Gastroesophageal sphincter (tissue), 4 donors: ENCODE results near the gene DNAI1. TPM values are rescaled to one million over a fixed set of nuclear protein-coding genes. Genes with fewer than 3 reads are reported as not detected.

Experiments used
- ATAC-seq: fragments of 150-250 bp; one replicate; pipeline ENCODE4 v1.9.1; 2016; ENCODE audit warnings: mild to moderate bottlenecking, moderate library complexity
- H3K27ac ChIP-seq, 4 donors: fragments of 200-600 bp; sonication (generic) in 3 of 4; 1 replicate in 3 of 4; 2 replicates in 1 of 4; pipeline ENCODE4 v1.5.1; 2016 to 2019
- H3K27me3 ChIP-seq: fragments of 200-600 bp; sonication (generic); one replicate; pipeline ENCODE4 v1.5.1; 2019
- H3K36me3 ChIP-seq, 2 donors: fragments of 200-600 bp; sonication (generic); one replicate each; pipeline ENCODE4 v1.5.1; 2019; ENCODE audit warnings: control low read depth in 1 of 2
- H3K4me1 ChIP-seq, 3 donors: fragments of 200-600 bp; sonication (generic); 1 replicate in 2 of 3; 2 replicates in 1 of 3; pipeline ENCODE4 v1.5.1; 2016 to 2019; ENCODE audit warnings: control low read depth in 2 of 3
- H3K4me3 ChIP-seq, 2 donors: fragments of 200-600 bp; sonication (generic); one replicate each; pipeline ENCODE4 v1.5.1; 2019; ENCODE audit warnings: mild to moderate bottlenecking in 1 of 2, moderate library complexity in 1 of 2
- H3K9me3 ChIP-seq, 3 donors: fragments of 200-600 bp; sonication (generic); one replicate each; pipeline ENCODE4 v1.5.1; 2017 to 2019; ENCODE audit warnings: control low read depth in 2 of 3
- EP300 ChIP-seq: sonication (generic); formaldehyde crosslinking; IDR thresholded peaks from one replicate; pipeline ENCODE4 v1.6.1; 2017; ENCODE audit warnings: antibody characterized with exemption, mild to moderate bottlenecking
- POLR2A ChIP-seq, 2 donors: fragments of 450-650 bp; IDR thresholded peaks; one replicate each; pipeline ENCODE4 v1.6.1; 2017; ENCODE audit warnings: antibody characterized with exemption in 2 of 2, mild to moderate bottlenecking in 2 of 2, moderate library complexity in 1 of 2
- POLR2AphosphoS5 ChIP-seq: sonication (generic); formaldehyde crosslinking; IDR thresholded peaks from one replicate; pipeline ENCODE4 v1.6.1; 2017; ENCODE audit warnings: antibody characterized with exemption
- WGBS, 2 donors: methylation state at CpG; one replicate each; pipeline ENCODE4 v1.1.5; 2018; ENCODE audit warnings: low coverage in 1 of 2; 5-methylcytosine and 5-hydroxymethylcytosine counted together
- small RNA-seq, 4 donors: library from RNA; depleted of rRNA; stranded (forward); fragments of <200 nt; gene quantifications; one replicate each; pipeline ENCODE3, GENCODE V24; 2016
- total RNA-seq, 4 donors: library from RNA; depleted of rRNA; stranded (reverse); fragments of >200 nt; gene quantifications; one replicate each; pipeline ENCODE4 v1.1.0, GENCODE V29; 2016
- TF ChIP-seq, protein P1 (sequence below), 4 experiments: fragments of 200-600 bp in 2 of 4; fragments of 450-650 bp in 2 of 4; sonication (generic) in 1 of 4; IDR thresholded peaks; one replicate each; pipeline ENCODE4 v1.5.1; 2017 to 2019; ENCODE audit warnings: antibody characterized with exemption in 4 of 4, mild to moderate bottlenecking in 2 of 4, moderate library complexity in 2 of 4

Gene DNAI1
- total RNA-seq, 4 donors from 2014 or later: not detected

DNA sequence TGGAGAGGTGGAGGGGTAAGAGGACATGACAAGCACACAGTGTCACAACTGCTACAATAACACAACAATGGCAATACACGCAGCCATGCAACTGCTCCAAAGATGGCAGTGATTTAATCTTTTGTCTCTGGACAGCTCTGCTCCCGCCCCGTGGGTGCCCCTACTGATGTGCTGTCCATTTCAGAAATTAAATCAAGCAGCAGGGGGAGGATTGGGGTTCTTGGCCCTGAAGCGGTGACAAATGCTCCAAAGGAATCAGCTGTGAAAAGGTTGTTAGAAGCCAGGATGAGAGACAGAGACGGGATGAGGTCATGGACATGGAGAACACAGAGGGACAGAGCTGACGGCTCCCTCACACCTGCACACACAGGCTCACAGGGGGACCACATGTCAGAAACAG, 108.4 kb downstream of the DNAI1 start:
- ATAC-seq: no peak
- Histone ChIP-seq H3K27me3 (peaks cover 54% of the 10 kb centered on the region), H3K4me1 (peaks cover 0 to 21% (median 0%) of the 10 kb centered on the region in 3 donors), H3K4me3 (no peak overlapping the region), H3K36me3 (no peaks in the 10 kb centered on the region), H3K27ac (no peak overlapping the region), H3K9me3 (peaks cover 0 to 2% (median 0%) of the 10 kb centered on the region in 3 donors)
- 83 to 88% methylated on average over 1 to 4 of the region's 6 CpGs for WGBS, 2 donors
- TF ChIP-seq, protein P1, sequence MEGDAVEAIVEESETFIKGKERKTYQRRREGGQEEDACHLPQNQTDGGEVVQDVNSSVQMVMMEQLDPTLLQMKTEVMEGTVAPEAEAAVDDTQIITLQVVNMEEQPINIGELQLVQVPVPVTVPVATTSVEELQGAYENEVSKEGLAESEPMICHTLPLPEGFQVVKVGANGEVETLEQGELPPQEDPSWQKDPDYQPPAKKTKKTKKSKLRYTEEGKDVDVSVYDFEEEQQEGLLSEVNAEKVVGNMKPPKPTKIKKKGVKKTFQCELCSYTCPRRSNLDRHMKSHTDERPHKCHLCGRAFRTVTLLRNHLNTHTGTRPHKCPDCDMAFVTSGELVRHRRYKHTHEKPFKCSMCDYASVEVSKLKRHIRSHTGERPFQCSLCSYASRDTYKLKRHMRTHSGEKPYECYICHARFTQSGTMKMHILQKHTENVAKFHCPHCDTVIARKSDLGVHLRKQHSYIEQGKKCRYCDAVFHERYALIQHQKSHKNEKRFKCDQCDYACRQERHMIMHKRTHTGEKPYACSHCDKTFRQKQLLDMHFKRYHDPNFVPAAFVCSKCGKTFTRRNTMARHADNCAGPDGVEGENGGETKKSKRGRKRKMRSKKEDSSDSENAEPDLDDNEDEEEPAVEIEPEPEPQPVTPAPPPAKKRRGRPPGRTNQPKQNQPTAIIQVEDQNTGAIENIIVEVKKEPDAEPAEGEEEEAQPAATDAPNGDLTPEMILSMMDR (IDR thresholded peaks at IDR 0.05): no peak
- TF ChIP-seq EP300 (no peak), POLR2AphosphoS5 (no peak), POLR2A (IDR thresholded peaks at IDR 0.05) (no peak)

DNA sequence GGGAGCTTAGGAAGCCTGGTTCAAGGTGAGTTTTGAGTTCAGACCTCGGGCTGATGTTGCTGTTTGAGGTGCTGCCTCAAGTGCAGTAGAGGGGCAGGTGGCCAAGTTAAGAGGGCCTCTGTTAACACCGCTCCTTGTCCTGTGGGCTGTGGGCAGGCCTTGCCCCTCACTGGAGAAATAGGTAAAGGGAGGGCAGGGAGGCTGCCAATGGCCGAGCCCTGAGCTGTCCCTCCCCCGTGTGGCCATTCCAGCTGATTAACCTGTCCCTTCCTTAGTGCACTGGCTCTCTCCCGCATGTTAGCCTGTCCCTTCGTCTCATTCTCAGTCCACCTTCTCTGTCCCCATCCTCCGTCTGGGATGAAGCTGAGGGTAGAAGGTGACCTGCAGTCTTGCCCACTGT, 109.5 kb downstream of the DNAI1 start:
- H3K27ac ChIP-seq: no peak overlapping the region
- no peaks in the 10 kb centered on the region for H3K9me3 ChIP-seq
- H3K27me3 ChIP-seq: peaks cover 49% of the 10 kb centered on the region
- WGBS, 2 donors: 93 to 100% methylated on average over 1 to 5 of the region's 7 CpGs
- H3K36me3 ChIP-seq: no peaks in the 10 kb centered on the region
- H3K4me3 ChIP-seq: no peak overlapping the region
- TF ChIP-seq POLR2AphosphoS5 (no peak), POLR2A (IDR thresholded peaks at IDR 0.05) (no peak), EP300 (no peak)
- TF ChIP-seq, protein P1 (IDR thresholded peaks at IDR 0.05): no peak
- ATAC-seq: no peak
- peaks cover 0 to 21% (median 0%) of the 10 kb centered on the region in 3 donors for H3K4me1 ChIP-seq

DNA sequence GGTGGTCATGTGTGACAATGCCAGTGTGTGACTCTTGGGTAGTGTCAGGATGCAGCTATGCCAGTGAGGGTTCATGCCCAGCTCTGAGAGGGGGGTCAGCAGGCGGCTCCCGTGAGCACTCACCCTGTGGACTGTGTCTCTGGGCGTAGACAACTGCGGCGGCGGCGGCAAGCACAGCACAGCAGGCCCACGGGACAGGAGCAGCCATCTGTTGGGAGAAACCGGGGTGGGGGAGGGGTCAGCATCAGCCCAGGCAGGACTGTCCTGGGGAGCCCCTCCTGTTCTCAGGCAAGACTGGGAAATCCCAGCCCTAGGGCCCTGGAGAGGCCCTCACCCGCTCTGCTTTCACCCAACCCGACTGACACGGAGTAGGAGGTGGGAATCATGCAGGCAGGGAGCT, 110.2 kb downstream of the DNAI1 start:
- ATAC-seq: no peak
- Histone ChIP-seq H3K27ac (no peak overlapping the region), H3K4me3 (no peak overlapping the region), H3K36me3 (no peaks in the 10 kb centered on the region), H3K27me3 (peaks cover 43% of the 10 kb centered on the region), H3K4me1 (peaks cover 0 to 21% (median 0%) of the 10 kb centered on the region in 3 donors), H3K9me3 (no peaks in the 10 kb centered on the region)
- TF ChIP-seq EP300 (no peak), POLR2A (IDR thresholded peaks at IDR 0.05) (no peak), POLR2AphosphoS5 (no peak)
- TF ChIP-seq, protein P1 (IDR thresholded peaks at IDR 0.05): no peak
- no CpG with 5 or more reads among the region's 12 CpGs for WGBS, 2 donors

DNA sequence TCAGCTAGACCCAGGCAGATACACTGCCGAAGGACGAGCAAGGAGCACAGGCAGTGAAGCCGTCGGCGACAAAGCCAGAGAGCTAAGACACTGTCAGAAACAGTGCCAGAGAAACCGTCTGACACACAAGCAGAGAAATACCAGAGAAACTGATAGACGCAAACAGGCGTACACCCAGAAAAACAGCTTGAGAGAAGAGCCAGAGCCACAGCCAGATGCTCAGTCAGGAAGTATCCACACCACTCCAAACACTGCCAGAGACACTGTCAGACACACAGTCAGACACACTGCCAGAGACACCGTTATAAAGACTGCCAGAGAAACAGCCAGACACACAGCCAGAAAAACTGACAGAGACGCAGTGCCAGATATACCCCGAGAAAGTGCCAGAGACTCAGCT, 111.8 kb downstream of the DNAI1 start:
- TF ChIP-seq POLR2A (IDR thresholded peaks at IDR 0.05): no peak
- TF ChIP-seq, protein P1 (IDR thresholded peaks at IDR 0.05): no peak
- no peak for TF ChIP-seq POLR2AphosphoS5
- TF ChIP-seq EP300: no peak
- H3K4me3 ChIP-seq: no peak overlapping the region
- H3K27me3 ChIP-seq: peaks cover 45% of the 10 kb centered on the region
- no peak for ATAC-seq
- 36 to 42% methylated on average over 8 to 11 of the region's 11 CpGs for whole genome bisulfite sequencing, 2 donors
- no peaks in the 10 kb centered on the region for H3K9me3 ChIP-seq
- H3K36me3 ChIP-seq: no peaks in the 10 kb centered on the region
- peaks cover 0 to 21% (median 0%) of the 10 kb centered on the region in 3 donors for H3K4me1 ChIP-seq
- H3K27ac ChIP-seq: peak overlapping the region in 1 of 4 donors; percentile 8

Small RNA genes within 50 kb of the gene (small RNA-seq; reads per million reads assigned to genes)
- 0 reads per million in 4 donors for gene RN7SKP24

Other genes with a start within 250 kb of the DNAI1 start
- gene KIF24, start 129.5 kb upstream of the DNAI1 start, total RNA-seq: 1 to 10 TPM in 2 of 4 donors, under 1 TPM in 2; 0.54 to 2.2 (median 1.2) TPM
- gene NUDT2, start 129.2 kb upstream of the DNAI1 start, total RNA-seq: 10 to 100 TPM; 14.4 to 40.9 (median 26.0) TPM
- gene MYORG, start 81.9 kb upstream of the DNAI1 start, total RNA-seq: 10 to 100 TPM in 3 of 4 donors, 1 to 10 TPM in 1; 4.3 to 33.7 (median 26.8) TPM
- 10 to 100 TPM; 11.2 to 18.4 (median 13.4) TPM for gene FAM219A, start 235 bp upstream of the DNAI1 start, total RNA-seq
- gene ENHO, start 64.2 kb downstream of the DNAI1 start, total RNA-seq: 1 to 10 TPM in 1 of 4 donors, under 1 TPM in 2, not detected in 1; 0.30 to 1.1 (median 0.31) TPM
- gene CNTFR, start 130.9 kb downstream of the DNAI1 start, total RNA-seq: 10 to 100 TPM in 1 of 4 donors, 1 to 10 TPM in 1, under 1 TPM in 2; 0.47 to 11.6 (median 1.6) TPM
- 10 to 100 TPM; 16.6 to 29.4 (median 21.2) TPM for gene RPP25L, start 153.3 kb downstream of the DNAI1 start, total RNA-seq
- 100 to 1,000 TPM in 2 of 4 donors, 10 to 100 TPM in 2; 80.5 to 136 (median 98.7) TPM for gene DCTN3, start 161.7 kb downstream of the DNAI1 start, total RNA-seq
- gene ARID3C, start 170.3 kb downstream of the DNAI1 start, total RNA-seq: not detected
- gene SIGMAR1, start 179.0 kb downstream of the DNAI1 start, total RNA-seq: 100 to 1,000 TPM in 1 of 4 donors, 10 to 100 TPM in 3; 58.2 to 152 (median 87.8) TPM
- 10 to 100 TPM; 19.1 to 51.4 (median 25.7) TPM for gene GALT, start 187.9 kb downstream of the DNAI1 start, total RNA-seq
- 10 to 100 TPM; 31.8 to 80.2 (median 39.8) TPM for gene IL11RA, start 193.4 kb downstream of the DNAI1 start, total RNA-seq
- gene CCL27, start 203.9 kb downstream of the DNAI1 start, total RNA-seq: not detected
- gene CCL19, start 232.5 kb downstream of the DNAI1 start, total RNA-seq: 1 to 10 TPM in 1 of 4 donors, not detected in 3; 1.2 TPM